ENCODE results near the gene KCNJ9.

Gene KCNJ9

GRCh38 chr1:160115545-160116282, 34.4 kb downstream of the KCNJ9 start, which contains the start of gene ATP1A2:
ATP1A2 (plus strand) TSS chr1:160115759; CDS start chr1:160115862, 103 bp downstream.
- no peak for TF ChIP-seq CTCF (IDR thresholded peaks at IDR 0.05; ENCODE audit: low read depth, low read length)
- peak within 1 kb of the TSS; percentile 8; the same call in 1 of the 2 replicates for H3K4me3 ChIP-seq (ENCODE audit: low read depth, low read length)

GRCh38 chr1:160116283-160117147, 35.2 kb downstream of the KCNJ9 start:
- TF ChIP-seq CTCF (IDR thresholded peaks at IDR 0.05; ENCODE audit: low read depth, low read length) = no peak
- H3K4me3 ChIP-seq (ENCODE audit: low read depth, low read length) = peak overlapping the region; percentile 8; the same call in 1 of the 2 replicates

- no peak overlapping the region for H3K4me3 ChIP-seq (ENCODE audit: low read depth, low read length)
- no peak for TF ChIP-seq CTCF (IDR thresholded peaks at IDR 0.05; ENCODE audit: low read depth, low read length)
Observed at GRCh38 chr1:160117300-160117699, 36.0 kb downstream of the KCNJ9 start.

GRCh38 chr1:160117709-160118183, 36.4 kb downstream of the KCNJ9 start:
- no peak for TF ChIP-seq CTCF (IDR thresholded peaks at IDR 0.05; ENCODE audit: low read depth, low read length)
- H3K4me3 ChIP-seq (ENCODE audit: low read depth, low read length) = no peak overlapping the region

GRCh38 chr1:160118928-160119327, 37.6 kb downstream of the KCNJ9 start:
- TF ChIP-seq CTCF (IDR thresholded peaks at IDR 0.05; ENCODE audit: low read depth, low read length) = no peak

GRCh38 chr1:160120797-160121196, 39.5 kb downstream of the KCNJ9 start:
- H3K4me3 ChIP-seq (ENCODE audit: low read depth, low read length) = no peak overlapping the region
- no peak for TF ChIP-seq CTCF (IDR thresholded peaks at IDR 0.05; ENCODE audit: low read depth, low read length)

More at GRCh38 chr1:160118928-160119327, 37.6 kb downstream of the KCNJ9 start:
- H3K4me3 ChIP-seq (ENCODE audit: low read depth, low read length) = no peak overlapping the region

Measured in WI38 (cell line).